HG02798 (cell line): ENCODE results near the gene BCAS3.

Experiments used
- ATAC-seq: cut with Tn5 transposase; IDR thresholded peaks from one replicate; pipeline ENCODE4 v1.9.1; 2021; ENCODE audit warnings: mild to moderate bottlenecking; ENCODE audit not compliant: unreplicated experiment, poor library complexity

The BCAS3 gene

GRCh38 chr17:61322325-61323002 lies 644.8 kb downstream of the BCAS3 start:
- ATAC-seq = no peak

DNA sequence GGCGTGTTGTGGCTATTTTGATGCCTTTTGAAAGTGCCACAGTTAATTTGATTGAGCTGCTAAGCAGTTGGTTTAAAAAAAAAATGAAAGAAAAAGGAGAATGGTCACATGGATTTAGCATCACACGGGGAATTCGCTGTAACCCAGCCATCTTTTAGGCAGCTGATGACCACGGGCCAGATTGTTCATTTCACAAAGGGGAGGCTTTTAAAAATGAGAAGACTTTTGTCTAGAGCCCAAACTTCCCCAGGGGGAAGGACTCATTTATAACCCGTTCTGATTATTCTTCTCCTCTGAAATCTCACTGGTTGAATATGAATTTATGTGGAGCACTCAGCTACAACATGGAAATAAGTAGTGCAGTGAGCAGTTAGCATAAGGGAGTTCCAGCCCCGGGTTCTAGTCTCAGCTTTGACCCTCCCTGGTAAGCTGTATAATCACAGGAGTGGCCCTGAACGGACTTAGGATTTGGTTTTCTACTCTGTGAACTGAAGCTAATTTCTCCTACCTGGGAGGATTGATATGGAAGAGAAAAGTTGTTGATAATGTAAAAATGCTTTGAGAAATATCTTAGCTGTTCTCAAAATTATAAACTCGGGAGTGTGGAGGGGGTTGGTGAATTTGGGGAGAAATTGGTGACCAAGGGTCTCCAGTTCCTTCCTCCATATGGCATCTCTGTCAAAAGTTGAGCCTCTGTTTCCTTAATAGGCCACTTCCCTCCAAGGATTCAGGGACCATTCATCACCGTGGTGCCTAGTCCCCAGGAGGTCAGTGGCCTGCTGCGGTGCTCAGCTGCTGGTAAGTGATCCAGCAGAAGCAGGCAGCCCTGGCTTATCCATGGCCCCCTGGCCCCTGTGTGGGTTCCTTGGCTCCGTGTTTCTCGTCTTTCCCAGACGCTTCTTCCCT lies 645.6 kb downstream of the BCAS3 start:
- no peak for ATAC-seq

DNA sequence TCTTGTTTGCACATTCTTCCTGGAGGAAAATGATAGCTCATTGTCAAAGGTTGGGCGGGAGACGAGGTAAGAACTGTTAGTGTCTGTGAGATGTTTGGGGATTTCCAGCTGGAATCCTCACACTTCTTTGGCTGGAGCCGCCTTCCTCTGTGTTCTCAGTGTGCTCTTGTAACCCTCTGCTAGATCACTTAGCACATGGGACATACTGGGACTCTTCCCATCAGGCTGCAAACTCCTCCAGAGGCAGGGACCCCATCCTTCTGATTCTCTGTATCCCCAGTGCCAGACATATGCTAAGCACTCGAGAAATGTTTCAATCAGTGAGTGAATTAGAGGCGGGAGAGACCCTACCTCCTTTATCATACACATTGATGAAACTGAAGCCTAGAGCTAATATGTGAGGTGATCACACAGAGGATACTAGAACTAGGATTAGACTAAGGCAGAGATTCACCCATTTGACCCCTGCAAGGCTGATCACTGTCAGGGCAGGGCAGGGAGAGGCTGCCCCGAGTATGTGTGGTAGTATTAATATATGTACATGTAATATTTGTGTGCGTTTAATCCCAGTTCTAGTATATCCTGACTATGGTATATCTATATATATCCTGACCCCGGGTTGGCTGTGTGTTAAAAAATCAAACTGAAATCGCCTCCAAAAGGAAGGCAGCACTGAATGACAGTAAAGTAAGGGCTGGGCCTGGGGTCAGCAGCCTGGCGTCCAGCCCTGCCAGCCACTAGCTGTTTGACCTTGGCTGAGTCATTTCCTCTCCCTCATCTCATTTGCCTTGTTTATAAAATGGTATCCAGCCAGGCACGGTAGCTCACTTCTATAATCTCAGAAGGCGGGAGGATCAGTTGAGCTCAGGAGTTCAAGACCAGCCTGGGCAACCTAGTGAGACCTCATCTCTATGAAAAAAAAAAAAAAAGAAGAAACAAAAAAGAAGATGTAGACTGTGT lies 646.5 kb downstream of the BCAS3 start:
- no peak for ATAC-seq

GRCh38 chr17:61324950-61325349 lies 647.3 kb downstream of the BCAS3 start:
- no peak for ATAC-seq

GRCh38 chr17:61325382-61326073 lies 647.9 kb downstream of the BCAS3 start:
- no peak for ATAC-seq

DNA sequence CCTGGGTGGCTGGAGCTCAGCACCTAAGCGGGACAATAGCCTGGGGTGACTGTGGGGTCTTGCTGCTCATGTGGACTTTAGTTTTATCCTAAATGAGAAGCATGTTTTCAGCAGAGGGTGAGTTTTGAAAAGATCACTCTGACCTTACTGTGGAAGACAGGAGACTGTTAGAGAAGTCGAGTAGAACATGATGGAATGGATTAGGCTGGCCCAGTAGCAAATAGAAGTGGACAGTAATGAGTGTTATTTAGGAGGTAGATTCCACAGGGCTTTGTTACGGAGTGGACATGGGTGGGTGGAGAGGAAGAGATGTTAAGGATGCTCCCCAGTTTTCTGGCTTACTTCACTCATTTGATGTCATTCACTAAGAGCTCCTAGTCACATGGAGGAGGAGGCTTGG lies 648.7 kb downstream of the BCAS3 start:
- ATAC-seq = no peak

DNA sequence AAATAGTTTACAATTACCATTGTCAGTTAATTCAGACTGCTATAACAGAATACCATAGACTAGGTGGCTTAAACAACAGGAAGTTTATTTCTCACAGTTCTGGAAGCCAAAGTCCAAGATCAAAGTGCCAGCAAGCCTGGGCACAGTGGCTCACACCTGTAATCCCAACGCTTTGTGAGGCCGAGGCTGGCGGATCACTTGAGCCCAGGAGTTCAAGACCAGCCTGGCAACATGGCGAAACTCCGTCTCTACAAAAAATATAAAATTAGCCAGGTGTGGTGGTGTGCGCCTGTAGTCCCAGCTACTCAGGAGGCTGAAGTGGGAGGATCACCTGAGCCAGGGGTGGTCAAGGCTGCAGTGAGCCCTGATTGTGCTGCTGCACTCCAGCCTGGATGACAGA lies 650.7 kb downstream of the BCAS3 start:
- ATAC-seq = no peak

- ATAC-seq = no peak
These were observed 652.8 kb downstream of the BCAS3 start for GRCh38 chr17:61330174-61331150.

DNA sequence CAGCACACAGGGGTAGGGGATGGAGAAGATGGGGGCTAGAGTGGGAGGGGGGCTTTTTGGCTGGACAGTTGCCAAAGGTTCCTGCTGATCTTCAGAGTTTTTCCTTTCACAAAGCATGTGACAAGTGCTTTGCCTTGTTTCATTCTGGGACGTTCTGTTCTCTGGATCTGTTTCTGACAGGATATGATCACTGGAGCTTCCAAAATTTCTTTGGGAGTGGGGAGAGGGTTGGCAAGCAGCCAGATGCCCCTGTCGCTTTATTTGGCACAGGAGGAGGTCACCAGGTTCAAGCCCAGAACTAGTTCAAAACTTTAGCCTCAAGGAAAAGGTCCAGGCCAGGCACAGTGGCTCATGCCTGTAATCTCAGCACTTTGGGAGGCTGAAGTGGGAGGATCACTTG lies 653.5 kb downstream of the BCAS3 start:
- no peak for ATAC-seq

DNA sequence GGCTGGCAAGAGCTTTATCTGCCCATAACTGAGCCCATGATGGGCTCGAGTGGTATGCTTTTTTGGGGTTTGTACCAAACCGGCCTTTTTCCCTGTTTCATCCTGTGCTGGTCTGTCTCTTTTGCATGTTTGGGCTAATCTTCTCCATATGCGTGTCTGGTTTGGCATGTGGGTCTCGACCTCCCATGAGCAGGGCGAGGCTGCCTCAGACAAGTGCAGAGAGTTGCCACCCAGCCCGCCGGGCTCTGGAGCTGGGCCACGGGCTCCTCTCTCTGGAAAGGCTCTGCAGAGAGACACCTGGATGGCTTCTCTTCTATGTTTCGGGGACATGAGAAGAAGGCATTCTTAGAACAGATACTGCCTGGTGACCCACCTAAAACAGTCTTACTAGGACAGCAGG lies 654.2 kb downstream of the BCAS3 start:
- no peak for ATAC-seq

GRCh38 chr17:61333136-61333535 lies 655.5 kb downstream of the BCAS3 start:
- no peak for ATAC-seq

DNA sequence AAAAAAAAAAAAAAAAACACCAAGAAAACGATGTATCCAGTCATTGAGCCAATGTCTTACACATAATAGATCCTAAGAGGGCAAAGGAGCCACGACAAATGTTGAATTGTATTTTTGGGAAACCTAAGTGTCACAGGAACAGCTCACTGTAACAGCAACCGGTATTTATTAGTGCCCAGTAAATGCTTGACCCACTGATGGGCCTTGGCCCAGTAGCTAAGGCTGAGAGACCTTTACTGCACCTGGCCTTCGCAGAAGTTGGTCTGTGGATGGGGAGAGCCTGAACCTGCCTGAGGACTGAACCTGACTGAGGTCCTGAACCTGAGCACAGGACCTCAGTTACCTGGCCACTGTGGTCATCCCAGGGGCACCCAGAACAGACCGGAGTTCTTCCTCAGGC lies 657.0 kb downstream of the BCAS3 start:
- no peak for ATAC-seq

DNA sequence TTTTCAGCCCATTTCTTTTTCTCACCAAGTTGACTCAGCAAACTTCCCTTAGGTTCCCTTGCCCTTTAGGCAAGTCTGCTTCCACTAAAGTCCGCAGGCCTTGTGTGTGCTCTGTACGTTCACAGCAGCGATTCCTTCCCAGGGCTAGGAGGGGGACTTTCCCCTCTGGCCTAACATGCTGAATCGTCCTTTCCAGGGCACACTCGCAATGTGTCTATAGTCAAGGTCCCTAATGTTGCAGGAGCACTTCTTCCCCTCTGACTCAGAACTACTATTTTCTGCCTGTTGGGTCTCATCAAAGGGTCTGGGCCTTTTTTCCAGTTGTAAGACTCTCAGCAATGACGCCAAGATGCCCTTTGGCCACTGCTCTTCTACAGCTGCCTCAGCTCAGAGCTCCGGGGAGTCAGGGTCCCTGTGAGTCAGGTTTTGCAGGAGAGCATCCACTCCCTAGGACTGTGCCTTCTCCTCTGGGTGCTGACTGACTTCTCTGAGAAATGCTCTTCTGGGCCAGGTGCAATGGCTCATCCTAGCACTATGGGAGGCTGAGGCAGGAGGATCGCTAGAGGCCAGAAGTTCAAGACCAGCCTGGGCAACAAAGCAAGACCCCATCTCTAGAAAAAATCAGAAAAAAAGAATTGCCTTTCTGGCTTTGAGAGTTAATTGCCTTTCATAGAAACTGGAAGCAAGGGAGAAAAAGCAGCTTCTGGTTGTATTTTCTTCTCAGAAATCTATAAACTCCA lies 657.6 kb downstream of the BCAS3 start:
- no peak for ATAC-seq

GRCh38 chr17:61335845-61336655 lies 658.4 kb downstream of the BCAS3 start:
- no peak for ATAC-seq

DNA sequence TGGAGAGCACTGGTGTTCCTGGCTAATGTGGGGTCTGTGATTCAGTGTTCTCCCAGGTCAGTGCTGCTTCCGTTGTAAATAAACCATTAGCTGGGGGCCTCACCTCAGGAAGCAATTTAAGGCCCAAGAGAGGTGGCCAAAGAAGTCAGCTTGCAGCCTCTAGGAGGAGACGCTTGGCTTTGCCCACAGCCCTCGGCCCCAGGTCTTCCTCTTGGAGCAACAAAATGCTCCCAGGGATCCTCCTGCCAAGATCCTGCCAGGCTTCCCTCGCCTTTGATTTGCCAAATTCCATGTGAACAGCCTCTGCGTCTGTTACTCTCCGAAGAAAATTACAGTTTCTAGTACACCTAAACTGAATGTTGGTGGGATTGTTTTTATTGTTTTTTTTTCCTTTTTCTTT lies 659.6 kb downstream of the BCAS3 start:
- no peak for ATAC-seq

- no peak for ATAC-seq
These were observed 660.5 kb downstream of the BCAS3 start for GRCh38 chr17:61338000-61338798.
